GM12892 (cell line): ENCODE results near the gene TENM4.

Experiments used
- POLR2A ChIP-seq: IDR thresholded peaks from 2 replicates; pipeline ENCODE4 v1.6.1; 2011; ENCODE audit warnings: low read depth, low read length, control low read depth
- POLR2AphosphoS5 ChIP-seq: IDR thresholded peaks from 2 replicates; pipeline ENCODE4 v1.6.1; 2011; ENCODE audit warnings: low read depth, low read length, control low read depth
- TAF1 ChIP-seq: IDR thresholded peaks from 2 replicates; pipeline ENCODE4 v1.6.1; 2011; ENCODE audit warnings: low read depth, mild to moderate bottlenecking, control low read depth, low read length, borderline replicate concordance

GRCh38 chr11:79033833-79034232 is 407.0 kb downstream of the TENM4 start:
- TF ChIP-seq POLR2A: no peak
- no peak for TF ChIP-seq TAF1
- no peak for TF ChIP-seq POLR2AphosphoS5
